Brain microvascular endothelial cell (primary cell): Measurements from ENCODE around the gene CEP112.

Experiments used
- DNase-seq: peaks from one replicate; pipeline ENCODE4 v3.0.0-alpha.2; 2020
- H3K27ac ChIP-seq: fragments of 250-450 bp; sonication (Bioruptor Pico); 2 replicates; pipeline ENCODE4 v1.5.1; 2020; ENCODE audit warnings: mild to moderate bottlenecking, moderate library complexity
- H3K27me3 ChIP-seq: fragments of 250-450 bp; sonication (Bioruptor Pico); replicated peaks from 2 replicates; pipeline ENCODE4 v1.5.1; 2020; ENCODE audit warnings: mild to moderate bottlenecking
- H3K36me3 ChIP-seq: fragments of 250-450 bp; sonication (Bioruptor Pico); replicated peaks from 2 replicates; pipeline ENCODE4 v1.5.1; 2020; ENCODE audit warnings: mild to moderate bottlenecking
- H3K4me3 ChIP-seq: 2 replicates; pipeline ENCODE4 v1.5.1; 2011; ENCODE audit warnings: low read depth, mild to moderate bottlenecking, control low read depth, low read length, moderate library complexity
- in situ Hi-C: cut with HindIII; loops from 2 replicates; pipeline ENCODE4 v1.10.0; 2017; ENCODE audit warnings: low sequenced_read_pairs, low pct_ligation_motif_present
- TF ChIP-seq, protein P1 (sequence below): IDR thresholded peaks from 2 replicates; pipeline ENCODE4 v1.5.1; 2011; ENCODE audit warnings: low read depth, mild to moderate bottlenecking, moderate library complexity, low read length, control low read depth, inconsistent platforms; ENCODE audit errors: missing control alignments

The CEP112 gene

GRCh38 chr17:65656390-65657250 lies 535.3 kb downstream of the CEP112 start:
- Histone ChIP-seq H3K27ac (no peak overlapping the region), H3K4me3 (no peak overlapping the region), H3K36me3 (no peaks in the 10 kb centered on the region), H3K27me3 (no peaks in the 10 kb centered on the region)
- TF ChIP-seq, protein P1, sequence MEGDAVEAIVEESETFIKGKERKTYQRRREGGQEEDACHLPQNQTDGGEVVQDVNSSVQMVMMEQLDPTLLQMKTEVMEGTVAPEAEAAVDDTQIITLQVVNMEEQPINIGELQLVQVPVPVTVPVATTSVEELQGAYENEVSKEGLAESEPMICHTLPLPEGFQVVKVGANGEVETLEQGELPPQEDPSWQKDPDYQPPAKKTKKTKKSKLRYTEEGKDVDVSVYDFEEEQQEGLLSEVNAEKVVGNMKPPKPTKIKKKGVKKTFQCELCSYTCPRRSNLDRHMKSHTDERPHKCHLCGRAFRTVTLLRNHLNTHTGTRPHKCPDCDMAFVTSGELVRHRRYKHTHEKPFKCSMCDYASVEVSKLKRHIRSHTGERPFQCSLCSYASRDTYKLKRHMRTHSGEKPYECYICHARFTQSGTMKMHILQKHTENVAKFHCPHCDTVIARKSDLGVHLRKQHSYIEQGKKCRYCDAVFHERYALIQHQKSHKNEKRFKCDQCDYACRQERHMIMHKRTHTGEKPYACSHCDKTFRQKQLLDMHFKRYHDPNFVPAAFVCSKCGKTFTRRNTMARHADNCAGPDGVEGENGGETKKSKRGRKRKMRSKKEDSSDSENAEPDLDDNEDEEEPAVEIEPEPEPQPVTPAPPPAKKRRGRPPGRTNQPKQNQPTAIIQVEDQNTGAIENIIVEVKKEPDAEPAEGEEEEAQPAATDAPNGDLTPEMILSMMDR = no peak
- in situ Hi-C loops = no loop called here
- no peak for DNase-seq

DNA sequence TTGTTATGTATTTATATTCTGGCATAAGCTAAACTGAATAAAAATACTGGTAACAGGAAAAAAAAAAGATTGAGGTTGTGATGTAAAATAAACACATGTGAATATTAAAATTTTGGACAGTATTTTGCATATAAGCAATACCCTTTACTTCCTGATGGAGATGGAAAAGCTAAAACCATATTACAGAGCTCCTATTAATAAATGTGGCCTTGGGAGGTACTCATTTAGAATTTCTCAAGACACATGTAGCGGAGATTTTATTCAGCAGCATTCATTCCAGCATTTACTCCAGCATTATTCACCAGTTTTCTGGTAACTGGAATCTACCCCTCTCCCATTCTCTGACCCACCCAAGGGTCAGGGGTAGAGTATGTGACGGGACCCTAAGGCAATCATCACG lies 536.2 kb downstream of the CEP112 start:
- no peak for DNase-seq
- in situ Hi-C loops = no loop called here
- H3K27ac ChIP-seq = no peak overlapping the region
- H3K27me3 ChIP-seq = no peaks in the 10 kb centered on the region
- no peaks in the 10 kb centered on the region for H3K36me3 ChIP-seq
- no peak overlapping the region for H3K4me3 ChIP-seq
- TF ChIP-seq, protein P1 = no peak

- Histone ChIP-seq H3K4me3 (no peak overlapping the region), H3K27ac (no peak overlapping the region), H3K36me3 (no peaks in the 10 kb centered on the region), H3K27me3 (no peaks in the 10 kb centered on the region)
- in situ Hi-C loops = no loop called here
- TF ChIP-seq, protein P1 = no peak
- no peak for DNase-seq
Observed at GRCh38 chr17:65644545-65644944, 547.4 kb downstream of the CEP112 start.

GRCh38 chr17:65638221-65638975 lies 553.5 kb downstream of the CEP112 start:
- Histone ChIP-seq H3K36me3 (no peaks in the 10 kb centered on the region), H3K4me3 (no peak overlapping the region), H3K27ac (no peak overlapping the region), H3K27me3 (no peaks in the 10 kb centered on the region)
- in situ Hi-C loops = no loop called here
- DNase-seq = no peak
- TF ChIP-seq, protein P1 = no peak

DNA sequence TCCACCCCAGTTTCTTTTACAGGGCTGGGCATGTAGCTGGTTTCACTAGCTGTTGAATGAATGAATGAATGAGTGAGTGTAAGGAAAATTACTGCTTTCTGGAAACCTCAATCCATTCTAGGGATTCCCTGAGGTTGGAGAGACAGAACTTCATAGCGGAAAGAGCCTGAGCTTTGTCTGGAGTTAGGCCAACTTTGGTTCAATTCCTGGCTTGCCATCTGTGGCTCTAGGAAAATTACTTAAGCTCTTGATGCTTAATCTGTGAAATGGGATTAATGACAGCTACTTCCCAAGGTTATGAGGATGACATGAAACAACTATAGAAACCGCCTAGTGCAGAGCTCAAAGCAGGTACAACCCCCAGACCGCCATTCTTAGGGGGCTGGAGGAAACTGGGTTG lies 554.1 kb downstream of the CEP112 start:
- in situ Hi-C loops = no loop called here
- no peak overlapping the region for H3K27ac ChIP-seq
- TF ChIP-seq, protein P1 = no peak
- H3K36me3 ChIP-seq = no peaks in the 10 kb centered on the region
- no peak for DNase-seq
- H3K27me3 ChIP-seq = no peaks in the 10 kb centered on the region
- H3K4me3 ChIP-seq = no peak overlapping the region
